NCI-H2196 (cell line): Measurements from ENCODE around the gene TLX1.

ENCODE experiments used
- DNase-seq: peaks from one replicate; lab custom pipeline; 2025; ENCODE audit not compliant: unreplicated experiment; lab: John Stamatoyannopoulos, UW

Gene TLX1

DNA sequence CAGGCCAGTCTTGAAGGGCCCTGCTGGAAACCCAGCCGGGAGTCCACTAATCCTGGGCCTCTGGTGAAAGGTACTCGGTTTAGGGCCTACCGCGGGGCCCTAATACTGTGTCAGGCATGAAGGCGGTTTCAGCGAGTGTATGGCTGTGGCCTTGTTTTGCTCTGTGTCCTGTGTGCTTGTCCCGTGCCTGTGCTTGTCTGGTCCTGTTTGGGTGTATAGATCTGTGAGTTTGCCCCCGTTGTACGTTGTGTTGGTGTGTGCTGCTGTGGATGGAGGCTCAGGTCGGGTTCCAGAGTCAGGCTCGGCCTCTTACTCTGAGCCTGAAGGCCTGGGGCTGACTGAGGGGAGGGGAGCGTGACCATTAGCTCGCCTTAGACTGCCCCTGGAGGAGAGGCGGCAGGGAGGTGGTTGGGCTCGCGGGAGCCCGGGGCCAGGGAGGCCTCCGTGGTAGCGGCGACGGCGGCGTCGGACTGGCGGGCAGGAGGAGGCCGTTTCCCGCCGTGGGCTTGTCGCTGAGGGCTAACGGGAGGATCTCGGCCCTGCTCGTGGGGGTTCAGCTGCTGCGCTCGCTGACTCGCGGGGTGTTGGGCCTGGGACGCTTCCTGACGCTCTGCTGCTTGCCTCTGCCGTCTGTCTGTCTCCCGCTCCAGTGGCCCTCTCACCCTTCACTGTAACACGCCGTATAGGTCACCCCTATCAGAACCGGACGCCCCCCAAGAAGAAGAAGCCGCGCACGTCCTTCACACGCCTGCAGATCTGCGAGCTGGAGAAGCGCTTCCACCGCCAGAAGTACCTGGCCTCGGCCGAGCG is 2.6 kb downstream of the TLX1 start:
- no peak for DNase-seq

DNA sequence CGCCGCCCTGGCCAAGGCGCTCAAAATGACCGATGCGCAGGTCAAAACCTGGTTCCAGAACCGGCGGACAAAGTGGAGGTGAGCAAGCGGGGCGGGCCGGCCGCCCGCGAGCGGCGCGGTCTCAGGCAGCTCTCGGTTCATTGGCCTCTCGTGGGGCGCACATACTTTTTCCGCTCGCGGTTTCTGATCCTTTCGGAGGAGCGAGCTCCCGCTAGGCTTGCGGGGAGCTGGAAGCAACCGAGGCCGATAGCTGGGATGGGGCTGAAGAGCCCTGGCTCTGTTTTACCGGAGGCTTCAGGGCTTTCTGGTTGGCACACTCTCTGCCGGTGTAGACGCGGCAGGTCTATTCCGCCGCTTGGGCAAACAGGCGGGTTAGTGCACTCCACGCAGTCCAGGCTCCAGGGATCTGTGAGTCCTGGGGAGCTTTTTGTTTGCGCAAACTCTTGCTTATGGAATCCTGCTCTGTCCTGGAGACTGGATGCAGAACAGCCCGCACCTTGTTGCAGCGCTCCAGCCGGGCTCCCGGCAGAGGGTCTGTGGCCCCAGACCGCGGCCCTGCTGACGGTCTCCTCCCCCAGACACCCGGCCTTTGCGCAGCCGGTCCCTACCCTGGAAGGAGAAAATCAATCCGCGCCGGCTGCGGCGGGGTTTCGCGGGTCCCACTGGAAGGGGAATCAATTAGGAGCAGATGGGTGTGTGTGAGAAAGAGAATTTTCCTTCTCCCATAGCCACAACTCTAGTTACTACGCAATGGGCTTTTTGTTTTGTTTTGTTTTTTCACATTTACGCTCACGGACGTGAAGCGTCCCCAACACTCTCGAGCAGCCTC is 3.4 kb downstream of the TLX1 start:
- DNase-seq: no peak

DNA sequence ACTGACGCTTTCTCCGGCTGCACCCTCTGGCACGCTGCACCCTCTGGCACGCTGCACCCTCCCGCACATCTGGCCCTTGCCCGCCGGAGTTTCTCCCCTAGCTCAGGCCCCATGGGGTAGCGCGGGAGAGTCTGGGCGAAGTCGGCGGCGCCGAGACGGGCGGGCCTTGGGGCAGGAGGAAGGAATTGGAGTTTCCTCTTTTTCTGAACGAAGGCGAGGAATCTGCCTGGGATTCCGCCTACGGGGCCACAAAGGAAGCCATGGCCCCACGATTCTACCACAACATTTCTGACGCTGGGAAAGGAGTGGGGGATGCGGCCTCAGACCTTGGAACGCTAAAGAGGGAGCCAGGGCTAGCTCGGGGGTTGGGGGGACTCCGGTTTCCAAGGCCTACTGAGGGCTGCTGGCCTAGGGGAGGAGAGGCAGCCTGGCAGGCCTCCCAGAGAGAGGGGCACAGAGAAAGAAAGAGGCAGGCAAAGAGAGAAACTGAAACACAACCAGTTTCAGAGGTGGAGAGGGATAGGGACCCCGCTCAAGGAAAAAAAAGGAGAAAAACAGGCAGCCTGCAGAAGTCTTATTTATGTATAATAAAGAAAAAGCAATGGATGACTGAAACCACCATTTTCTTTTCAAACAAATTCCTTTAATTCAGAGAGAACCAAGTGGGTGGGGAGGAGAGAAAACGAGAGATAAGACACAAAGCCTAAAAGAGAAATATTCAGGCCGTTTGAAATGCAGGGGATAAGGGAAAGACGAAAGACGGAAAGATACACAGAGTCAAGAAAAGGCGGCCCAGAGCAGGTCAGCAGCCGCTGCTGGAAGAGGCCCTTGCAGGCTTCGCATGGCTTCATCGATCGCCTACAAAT is 4.3 kb downstream of the TLX1 start:
- no peak for DNase-seq

DNA sequence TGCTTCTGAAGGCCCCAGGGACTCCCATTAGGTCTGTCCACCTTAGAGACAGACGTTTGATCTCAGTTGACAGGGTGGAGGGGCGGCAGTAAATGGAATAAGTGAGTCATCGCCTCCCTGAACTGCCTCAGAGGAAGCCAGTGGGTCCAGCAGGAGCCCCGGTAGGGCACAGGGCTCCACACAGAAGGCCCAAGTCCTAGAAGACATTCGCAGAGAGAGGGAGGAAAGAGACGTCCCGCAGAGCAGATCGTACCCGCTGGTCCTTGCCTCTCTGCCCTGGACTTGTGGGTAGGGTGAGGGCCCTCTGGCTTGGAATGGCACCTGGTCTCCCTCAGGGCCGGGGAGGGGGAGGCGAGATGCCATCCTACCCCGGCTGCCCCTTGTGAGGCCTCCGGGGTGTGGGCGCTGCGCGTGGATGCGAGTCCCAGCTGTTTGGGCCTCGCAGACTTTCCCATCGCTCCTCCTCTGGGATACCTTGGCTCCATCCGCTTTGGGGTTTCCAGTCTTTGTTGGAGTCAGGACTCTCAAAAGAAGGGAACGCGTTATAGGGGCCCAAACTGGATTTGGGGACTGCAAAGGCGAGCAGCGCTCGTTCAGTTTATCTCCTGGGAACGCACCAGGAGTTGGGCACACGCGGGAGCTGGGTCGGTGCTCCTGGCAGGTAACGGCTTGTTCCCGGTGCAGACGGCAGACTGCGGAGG is 5.1 kb downstream of the TLX1 start:
- DNase-seq: no peak

DNA sequence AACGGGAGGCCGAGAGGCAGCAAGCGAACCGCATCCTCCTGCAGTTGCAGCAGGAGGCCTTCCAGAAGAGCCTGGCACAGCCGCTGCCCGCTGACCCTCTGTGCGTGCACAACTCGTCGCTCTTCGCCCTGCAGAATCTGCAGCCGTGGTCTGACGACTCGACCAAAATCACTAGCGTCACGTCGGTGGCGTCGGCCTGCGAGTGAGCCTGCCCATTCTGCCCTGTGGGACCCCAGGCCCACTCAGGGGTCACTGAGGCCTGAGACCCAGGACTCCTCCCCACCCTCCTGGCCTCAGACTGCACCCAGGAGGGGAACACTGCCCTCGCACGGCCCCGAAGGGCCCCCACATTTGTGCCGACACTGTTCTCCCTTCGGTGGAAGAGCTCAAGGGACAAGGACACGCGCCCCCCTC is 5.6 kb downstream of the TLX1 start:
- DNase-seq: no peak

DNA sequence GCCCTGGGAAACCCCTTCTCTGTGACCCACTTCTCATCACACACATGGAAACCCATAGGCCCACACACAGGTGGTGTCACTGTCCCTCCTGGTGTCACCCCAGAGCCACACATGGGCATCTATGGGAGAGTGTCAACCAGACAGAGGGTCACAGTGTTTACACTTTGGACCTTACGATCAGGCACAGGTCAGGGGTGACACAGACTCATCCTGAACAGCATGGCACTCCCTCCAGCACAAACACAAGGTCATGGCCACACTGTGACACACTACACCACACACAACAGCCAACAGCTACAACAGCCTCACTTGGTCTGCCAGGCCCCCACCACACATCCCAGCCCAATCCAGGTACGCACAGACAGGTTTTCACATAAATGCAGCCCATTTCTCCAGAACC is 6.2 kb downstream of the TLX1 start:
- no peak for DNase-seq

DNA sequence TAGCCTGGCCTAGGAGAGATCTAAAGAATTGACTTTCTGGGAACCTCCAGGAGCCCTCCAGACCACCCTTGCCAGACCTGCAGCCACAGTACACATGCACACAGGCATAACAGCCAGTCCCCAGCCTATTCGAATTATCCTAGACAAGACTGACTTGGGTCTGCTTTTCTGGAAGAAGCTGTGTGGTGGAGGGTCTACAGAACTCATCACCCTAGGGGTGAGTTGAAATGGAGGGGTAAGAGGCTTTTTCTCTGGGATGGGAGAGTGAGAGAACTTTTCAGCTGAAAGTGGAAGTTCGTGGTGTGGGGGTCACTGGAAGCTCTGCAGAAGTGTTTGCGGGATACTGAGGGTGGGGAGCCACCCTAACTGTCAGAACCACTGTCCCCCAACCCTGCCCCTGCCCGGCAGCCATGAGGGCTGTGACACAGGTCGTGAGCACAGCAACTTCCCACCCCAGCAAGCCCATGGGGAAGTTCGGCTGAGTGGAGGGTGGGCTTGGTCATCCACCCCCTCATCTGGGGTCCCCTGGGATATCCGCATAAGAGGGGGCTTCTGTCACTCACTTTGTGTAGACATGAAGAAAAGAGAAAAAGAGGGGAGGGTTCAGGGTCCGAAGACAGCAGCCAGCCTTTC is 7.8 kb downstream of the TLX1 start:
- no peak for DNase-seq

DNA sequence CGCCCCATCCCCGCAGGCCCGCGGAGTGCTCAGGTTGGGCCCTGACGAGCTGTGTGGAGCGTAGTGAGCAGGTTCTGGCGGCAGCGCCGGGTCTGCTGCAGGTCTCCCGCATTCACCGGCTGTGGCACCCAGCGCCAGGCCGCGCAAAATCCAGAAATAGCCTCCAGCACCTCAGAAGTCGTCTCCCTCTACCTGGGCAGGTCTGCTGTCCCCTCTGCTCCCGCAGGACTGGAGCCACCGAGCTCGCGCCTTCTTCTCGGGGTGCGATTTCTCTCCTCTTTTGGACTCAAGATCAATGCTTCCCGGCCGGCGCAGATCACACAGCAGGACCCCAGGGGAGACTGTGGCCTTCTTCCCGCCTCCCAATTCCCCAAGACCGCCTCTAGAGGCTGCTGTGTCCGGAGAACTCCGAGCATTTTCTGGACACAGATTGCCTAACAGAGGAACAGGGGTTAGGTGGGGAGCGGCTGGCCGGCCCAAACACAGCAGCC is 8.4 kb downstream of the TLX1 start:
- DNase-seq: no peak

DNA sequence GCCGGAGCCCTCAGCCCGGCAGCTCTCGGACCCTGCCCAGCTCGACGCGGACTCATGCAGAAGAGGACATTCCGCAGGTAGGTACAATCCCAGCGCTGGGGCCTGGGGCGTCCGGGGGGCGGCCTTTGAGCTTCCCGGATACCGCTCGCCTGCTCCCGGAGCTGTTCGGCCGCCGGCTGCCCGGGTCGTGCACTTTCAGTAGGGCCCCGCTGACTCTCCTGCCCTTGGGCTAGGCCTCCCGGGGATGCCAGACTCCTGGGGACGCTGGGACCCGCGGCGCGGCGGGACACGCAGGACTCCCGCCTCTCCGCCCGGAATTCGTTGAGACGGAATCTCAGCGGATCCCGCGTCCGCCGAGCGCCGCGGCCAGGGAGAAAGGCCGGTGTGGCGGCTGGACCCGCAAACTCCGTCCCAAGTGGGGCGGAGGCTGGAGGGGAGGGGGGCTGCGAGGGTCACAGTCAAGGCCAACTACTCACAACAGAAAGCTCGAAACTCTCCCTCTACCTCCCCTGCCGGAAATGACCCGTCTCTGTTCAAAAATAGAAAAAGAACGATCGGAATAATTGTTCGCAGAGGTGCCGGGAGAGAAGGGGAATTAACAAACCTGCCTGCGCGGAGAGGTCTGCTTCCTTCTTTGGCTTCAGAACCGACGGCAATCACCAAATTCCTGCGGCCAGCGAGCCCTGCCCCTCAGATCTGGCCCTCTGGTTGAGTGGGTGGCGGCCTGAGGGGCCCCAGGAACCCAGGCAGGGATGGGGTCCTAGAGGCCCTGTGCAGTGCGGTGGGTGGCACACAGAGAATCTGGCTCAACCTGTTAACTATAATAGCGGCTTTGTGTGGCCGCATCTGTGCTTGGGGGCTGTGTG is 9.2 kb downstream of the TLX1 start:
- DNase-seq: no peak

DNA sequence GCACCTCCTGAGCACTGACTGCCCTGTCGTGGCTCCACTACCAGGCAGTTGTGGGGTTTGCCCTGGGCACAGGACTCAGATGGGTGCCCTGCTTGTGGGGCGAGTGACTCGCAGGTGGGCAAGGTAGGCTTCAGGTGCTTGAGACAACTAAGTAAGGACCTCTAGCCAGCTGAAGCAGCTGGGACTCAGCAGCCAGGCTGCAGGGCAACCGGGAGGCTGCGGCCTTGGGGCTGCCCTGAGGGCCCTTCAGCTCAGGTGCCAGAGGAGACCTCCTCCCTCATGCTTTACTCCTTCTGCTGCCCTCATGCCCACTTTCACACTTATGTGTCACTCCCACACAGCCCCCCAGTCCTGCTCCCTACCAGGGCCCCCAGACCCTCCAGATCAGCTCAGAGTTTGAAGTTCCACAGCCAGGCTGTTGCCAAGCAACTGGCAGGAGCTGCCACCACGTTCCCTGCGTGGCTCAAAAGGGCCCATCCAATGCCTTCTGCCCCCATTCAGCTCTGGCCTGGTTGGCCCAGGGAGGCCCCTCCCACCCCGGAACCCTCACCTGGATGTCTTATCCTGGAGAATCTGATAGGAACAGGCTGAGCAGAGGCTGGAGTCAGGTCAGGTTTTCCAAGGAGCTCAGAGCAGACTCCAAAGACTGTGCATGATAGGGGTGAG is 10.0 kb downstream of the TLX1 start:
- DNase-seq: no peak

DNA sequence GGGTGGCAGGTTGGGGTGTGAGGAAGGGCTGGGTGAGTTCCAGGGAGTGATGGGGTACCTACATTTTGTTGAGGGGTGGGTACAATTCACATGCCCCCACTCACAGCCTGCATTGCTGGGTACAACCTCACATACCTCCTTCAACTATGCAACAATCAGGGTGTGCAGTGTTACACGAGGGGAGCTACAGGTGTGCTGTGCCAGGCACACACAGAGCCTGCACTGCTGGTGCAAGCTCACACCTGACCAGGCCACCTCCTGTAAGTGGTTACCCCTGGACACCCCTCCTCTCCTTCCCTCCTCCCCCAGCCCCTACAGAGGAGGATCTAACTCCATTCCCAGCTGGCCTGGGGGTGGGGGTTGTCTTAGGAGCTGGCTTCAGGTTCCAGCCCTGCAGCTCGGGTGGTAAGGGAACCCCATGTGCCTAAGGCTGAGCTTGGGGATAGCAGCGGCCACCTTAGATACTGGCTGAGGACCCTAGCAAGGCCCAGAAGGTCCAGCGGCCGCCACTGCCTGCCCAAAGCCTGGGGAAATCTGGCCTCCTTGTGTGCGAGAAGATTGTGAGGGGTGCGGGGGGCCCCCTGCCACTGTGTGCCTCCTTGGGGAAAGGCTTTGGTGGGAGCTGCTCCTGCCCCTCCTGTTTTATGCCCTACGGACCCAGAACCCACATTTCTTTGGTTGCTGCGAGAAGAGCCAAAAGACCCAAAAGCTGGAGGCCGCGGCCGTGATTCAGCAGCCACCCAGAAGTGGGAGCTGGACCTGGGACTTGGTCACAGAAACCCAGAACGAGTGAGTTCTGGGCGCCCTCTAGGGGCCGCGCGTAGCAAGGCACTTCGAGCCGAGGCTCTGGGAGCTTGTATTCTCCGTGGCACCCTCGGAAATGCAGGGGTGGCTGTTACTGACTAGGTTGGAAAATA is 10.8 kb downstream of the TLX1 start:
- DNase-seq: peak; percentile 76

DNA sequence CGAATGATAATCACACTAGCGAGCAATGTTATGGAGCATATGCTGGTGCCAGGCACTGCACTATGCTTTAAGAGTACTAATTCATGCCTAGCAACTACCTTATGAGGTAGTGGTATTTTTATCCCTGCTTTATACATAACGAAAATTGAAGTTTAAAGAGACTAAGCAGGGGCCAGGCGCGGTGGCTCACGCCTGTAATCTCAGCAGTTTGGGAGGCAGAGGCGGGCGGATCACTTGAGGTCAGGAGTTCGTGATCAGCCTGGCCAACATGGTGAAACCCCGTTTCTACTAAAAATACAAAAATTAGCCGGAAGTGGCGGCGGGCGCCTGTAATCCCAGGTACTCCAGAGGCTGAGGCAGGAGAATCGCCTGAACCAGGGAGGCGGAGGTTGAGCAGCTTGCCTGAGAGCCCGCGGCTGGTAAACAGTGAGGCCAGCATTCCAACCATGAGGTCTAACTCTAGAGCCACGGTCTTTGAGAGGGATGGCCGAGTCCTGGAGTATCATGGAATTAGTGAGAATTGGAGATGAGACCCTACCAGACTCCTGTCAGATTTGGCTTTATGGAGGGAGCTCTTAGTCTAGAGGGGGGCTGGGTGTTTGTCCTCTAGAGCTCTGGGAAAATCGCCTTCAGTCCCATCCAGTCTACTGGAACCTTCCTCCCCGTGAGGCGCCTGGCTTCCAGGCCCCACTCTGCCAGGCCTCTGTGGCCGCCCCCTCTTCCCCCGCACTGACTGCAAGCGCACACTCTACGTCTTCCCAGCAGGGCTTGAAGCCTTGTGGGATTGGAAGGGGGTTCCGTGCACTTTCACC is 11.6 kb downstream of the TLX1 start:
- DNase-seq: no peak

DNA sequence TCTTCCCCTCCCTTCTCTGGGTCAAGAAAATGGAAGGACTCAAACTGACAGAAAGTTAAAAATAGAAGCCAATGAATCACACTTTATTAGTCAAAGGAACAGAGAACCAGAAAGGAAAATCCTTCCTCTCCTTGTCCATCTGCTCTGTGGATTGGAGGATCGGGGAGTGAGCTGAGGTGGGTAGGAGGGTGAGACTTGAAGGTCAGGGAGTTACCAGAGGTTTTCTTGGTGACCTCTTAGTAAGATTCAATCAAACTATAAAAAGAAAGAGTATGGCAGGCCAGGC is 12.2 kb downstream of the TLX1 start:
- no peak for DNase-seq

DNA sequence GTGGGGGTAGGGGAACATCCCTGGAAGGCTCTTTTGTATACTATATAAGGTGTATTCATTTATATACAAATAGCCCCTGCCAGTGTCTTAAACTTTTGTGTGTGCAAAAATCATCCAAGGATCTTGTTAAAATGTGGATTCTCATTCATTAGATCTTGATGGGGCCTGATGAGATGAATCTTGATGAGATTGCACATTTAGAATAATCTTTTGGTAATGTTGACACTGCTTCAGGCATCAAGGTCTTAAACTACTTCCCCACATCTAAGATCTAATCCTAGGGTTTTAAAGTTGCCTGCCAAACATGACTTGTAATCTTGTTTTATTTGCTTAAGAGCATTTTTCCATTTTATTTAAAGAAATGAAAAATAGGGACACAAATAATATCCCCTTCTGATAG is 13.0 kb downstream of the TLX1 start:
- DNase-seq: no peak

DNA sequence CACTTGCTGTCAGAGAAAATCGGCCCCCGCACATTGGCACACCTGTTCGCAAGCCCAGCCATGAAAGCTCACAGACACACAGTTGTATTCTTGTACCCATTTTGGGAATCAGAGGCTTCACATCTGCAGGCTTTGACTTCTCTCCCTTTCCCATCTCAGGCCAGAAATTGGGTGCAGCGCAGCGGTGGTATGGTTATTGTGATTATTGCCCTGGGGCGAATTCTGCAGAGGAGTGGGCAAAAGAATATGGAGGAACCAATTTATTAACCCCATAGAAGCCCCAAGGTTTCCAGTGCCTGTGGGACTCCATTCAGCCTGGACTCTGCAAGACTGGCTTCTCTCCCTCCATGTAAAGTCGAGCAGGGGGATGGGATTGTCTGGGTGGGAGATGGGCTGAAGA is 14.0 kb downstream of the TLX1 start:
- DNase-seq: no peak

DNA sequence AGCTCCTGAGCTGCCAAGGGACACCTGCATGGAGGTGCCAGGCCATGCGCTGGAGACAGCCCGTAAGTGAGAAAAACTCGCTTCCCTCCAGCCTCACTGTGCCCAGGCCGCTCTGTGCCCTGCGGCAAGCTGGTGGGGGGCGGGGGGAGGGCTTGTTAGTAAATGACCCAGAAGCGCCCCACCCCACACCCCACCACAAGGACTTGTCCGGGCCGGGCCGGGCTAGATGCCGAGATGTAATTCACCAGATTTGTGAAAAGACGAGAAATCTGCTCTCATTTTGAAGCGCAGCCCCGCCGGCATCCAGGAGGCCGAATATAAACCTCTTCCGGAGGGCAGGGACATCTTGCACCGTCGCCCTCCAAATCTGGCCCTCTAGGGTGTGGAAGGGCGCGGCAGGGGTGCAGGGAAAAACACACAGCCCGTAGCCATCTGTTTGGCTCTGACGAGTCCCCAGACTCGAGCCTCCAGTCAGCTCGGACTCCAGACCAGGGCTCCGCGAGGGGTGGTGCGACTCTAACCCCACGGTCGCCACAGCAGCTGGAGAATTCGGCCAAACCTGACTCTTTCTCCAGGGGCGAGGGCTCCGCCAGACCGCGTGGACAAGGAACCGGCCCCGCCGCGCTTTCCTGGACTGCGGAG is 14.8 kb downstream of the TLX1 start:
- DNase-seq: no peak
